H1 (cell line): ENCODE data around the gene UBR1.

Source experiments
- EP300 ChIP-seq, 2 experiments: IDR thresholded peaks; 1 replicate in 1 of 2; 2 replicates in 1 of 2; pipeline ENCODE4 v1.6.1; 2011 to 2012; ENCODE audit warnings: low read depth in 2 of 2, low read length in 2 of 2, mild to moderate bottlenecking in 2 of 2, borderline replicate concordance in 1 of 2, inconsistent platforms in 1 of 2, moderate library complexity in 1 of 2
- GABPA ChIP-seq: IDR thresholded peaks from 2 replicates; pipeline ENCODE4 v1.6.1; 2011; ENCODE audit warnings: mild to moderate bottlenecking, low read length, moderate library complexity, borderline replicate concordance; ENCODE audit not compliant: insufficient read depth
- GTF2F1 ChIP-seq: IDR thresholded peaks from 2 replicates; pipeline ENCODE4 v1.6.1; 2012; ENCODE audit warnings: low read depth, low read length, improper control_type of control experiment, borderline replicate concordance
- POLR2A ChIP-seq, 2 experiments: IDR thresholded peaks; 1 replicate in 1 of 2; 2 replicates in 1 of 2; pipeline ENCODE4 v1.6.1; 2011; ENCODE audit warnings: low read depth in 2 of 2, low read length in 2 of 2, mild to moderate bottlenecking in 2 of 2; ENCODE audit errors: control extremely low read depth in 1 of 2
- POLR2AphosphoS5 ChIP-seq: IDR thresholded peaks from 2 replicates; pipeline ENCODE4 v1.6.1; 2011; ENCODE audit warnings: low read depth, low read length
- RAD21 ChIP-seq, 2 experiments: IDR thresholded peaks in 1 of 2; conservative IDR thresholded peaks in 1 of 2; 2 replicates each; pipeline ENCODE4 v1.6.1; 2011; ENCODE audit warnings: low read depth in 2 of 2, low read length in 2 of 2, improper control_type of control experiment in 1 of 2, inconsistent platforms in 1 of 2, mild to moderate bottlenecking in 1 of 2, moderate library complexity in 1 of 2
- RFX5 ChIP-seq: IDR thresholded peaks from 2 replicates; pipeline ENCODE4 v1.6.1; 2011; ENCODE audit warnings: low read depth, low read length, improper control_type of control experiment, borderline replicate concordance
- SP2 ChIP-seq: IDR thresholded peaks from 2 replicates; pipeline ENCODE4 v1.6.1; 2012; ENCODE audit warnings: mild to moderate bottlenecking, low read length, inconsistent platforms
- TAF1 ChIP-seq: IDR thresholded peaks from 2 replicates; pipeline ENCODE4 v1.6.1; 2011; ENCODE audit warnings: mild to moderate bottlenecking, low read depth, low read length
- YY1 ChIP-seq: IDR thresholded peaks from 2 replicates; pipeline ENCODE4 v1.6.1; 2011; ENCODE audit warnings: low read depth, mild to moderate bottlenecking, low read length
- TF ChIP-seq, protein P1 (sequence below), 3 experiments: IDR thresholded peaks; 1 replicate in 2 of 3; 2 replicates in 1 of 3; pipeline versions ENCODE4 v1.5.1 to v1.6.1; 2011; ENCODE audit warnings: low read length in 3 of 3, mild to moderate bottlenecking in 3 of 3, inconsistent platforms in 2 of 3, low read depth in 1 of 3, moderate library complexity in 1 of 3; ENCODE audit not compliant: insufficient read depth in 1 of 3; ENCODE audit errors: control extremely low read depth in 1 of 3
- TF ChIP-seq, protein P2 (sequence below): IDR thresholded peaks from 2 replicates; pipeline ENCODE4 v1.6.1; 2011; ENCODE audit warnings: low read length, improper control_type of control experiment

DNA sequence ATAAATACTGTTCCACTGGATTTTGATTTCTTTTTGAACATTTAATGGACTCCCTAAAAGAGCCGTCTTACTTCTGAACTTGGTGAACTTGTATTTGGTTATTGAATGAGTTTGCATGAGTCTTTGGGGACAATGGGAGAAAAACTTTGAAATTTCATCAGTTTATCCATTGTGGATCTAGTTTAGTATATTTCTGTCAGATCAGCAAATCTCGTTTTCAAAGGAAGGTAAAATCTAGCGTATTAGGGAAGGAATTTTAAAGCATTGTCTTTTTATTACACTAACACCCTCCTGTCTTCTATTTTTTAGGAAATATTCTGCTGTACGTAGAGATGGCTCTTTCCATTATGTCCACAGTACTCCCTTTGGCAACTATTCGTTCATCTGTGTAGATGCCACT lies 40.3 kb upstream of the UBR1 start:
- TF ChIP-seq, protein P1, sequence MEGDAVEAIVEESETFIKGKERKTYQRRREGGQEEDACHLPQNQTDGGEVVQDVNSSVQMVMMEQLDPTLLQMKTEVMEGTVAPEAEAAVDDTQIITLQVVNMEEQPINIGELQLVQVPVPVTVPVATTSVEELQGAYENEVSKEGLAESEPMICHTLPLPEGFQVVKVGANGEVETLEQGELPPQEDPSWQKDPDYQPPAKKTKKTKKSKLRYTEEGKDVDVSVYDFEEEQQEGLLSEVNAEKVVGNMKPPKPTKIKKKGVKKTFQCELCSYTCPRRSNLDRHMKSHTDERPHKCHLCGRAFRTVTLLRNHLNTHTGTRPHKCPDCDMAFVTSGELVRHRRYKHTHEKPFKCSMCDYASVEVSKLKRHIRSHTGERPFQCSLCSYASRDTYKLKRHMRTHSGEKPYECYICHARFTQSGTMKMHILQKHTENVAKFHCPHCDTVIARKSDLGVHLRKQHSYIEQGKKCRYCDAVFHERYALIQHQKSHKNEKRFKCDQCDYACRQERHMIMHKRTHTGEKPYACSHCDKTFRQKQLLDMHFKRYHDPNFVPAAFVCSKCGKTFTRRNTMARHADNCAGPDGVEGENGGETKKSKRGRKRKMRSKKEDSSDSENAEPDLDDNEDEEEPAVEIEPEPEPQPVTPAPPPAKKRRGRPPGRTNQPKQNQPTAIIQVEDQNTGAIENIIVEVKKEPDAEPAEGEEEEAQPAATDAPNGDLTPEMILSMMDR (IDR thresholded peaks at IDR 0.05; ENCODE audit: control extremely low read depth in 1 of 3, insufficient read depth in 1 of 3, low read depth in 1 of 3, low read length in 3 of 3), result no peak
- TF ChIP-seq EP300 (IDR thresholded peaks at IDR 0.05; ENCODE audit: borderline replicate concordance in 1 of 2, low read depth in 2 of 2, low read length in 2 of 2), result no peak
- no peak for TF ChIP-seq RFX5
- TF ChIP-seq YY1, result no peak
- no peak for TF ChIP-seq RAD21 (IDR thresholded peaks at IDR 0.05 in 1 of 2, conservative IDR thresholded peaks at IDR 0.05 in 1 of 2; ENCODE audit: low read depth in 2 of 2, low read length in 2 of 2)
- TF ChIP-seq GABPA, result no peak
- no peak for TF ChIP-seq POLR2A (IDR thresholded peaks at IDR 0.05; ENCODE audit: control extremely low read depth in 1 of 2, low read depth in 2 of 2, low read length in 2 of 2)
- no peak for TF ChIP-seq SP2
- TF ChIP-seq GTF2F1, result no peak
- TF ChIP-seq, protein P2, sequence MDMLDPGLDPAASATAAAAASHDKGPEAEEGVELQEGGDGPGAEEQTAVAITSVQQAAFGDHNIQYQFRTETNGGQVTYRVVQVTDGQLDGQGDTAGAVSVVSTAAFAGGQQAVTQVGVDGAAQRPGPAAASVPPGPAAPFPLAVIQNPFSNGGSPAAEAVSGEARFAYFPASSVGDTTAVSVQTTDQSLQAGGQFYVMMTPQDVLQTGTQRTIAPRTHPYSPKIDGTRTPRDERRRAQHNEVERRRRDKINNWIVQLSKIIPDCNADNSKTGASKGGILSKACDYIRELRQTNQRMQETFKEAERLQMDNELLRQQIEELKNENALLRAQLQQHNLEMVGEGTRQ, result no peak
- TF ChIP-seq POLR2AphosphoS5, result no peak
- TF ChIP-seq TAF1, result no peak
